ENCODE results near the gene IMP4. TPM values are rescaled to one million over a fixed set of nuclear protein-coding genes. Genes with fewer than 3 reads are reported as not detected.

Gene IMP4
- total and polyA plus RNA-seq, 2 of the 13 experiments (the other 11 are each of a cell fraction or from before 2014, with no cell fraction given) = 142 to 158 TPM

- peak; percentile 97 for TF ChIP-seq ARID4A (CRISPR knock-in tag; IDR thresholded peaks at IDR 0.05; ENCODE audit: borderline replicate concordance)
- TF ChIP-seq ZNF567 (CRISPR knock-in tag; IDR thresholded peaks at IDR 0.05; ENCODE audit: borderline replicate concordance) = peak; percentile 64
- TF ChIP-seq RFX5 (IDR thresholded peaks at IDR 0.05; ENCODE audit: low read depth, low read length) = no peak
- no peak for TF ChIP-seq SYNCRIP (IDR thresholded peaks at IDR 0.05; ENCODE audit: insufficient read depth, low read depth, low read length)
- TF ChIP-seq NFIB (CRISPR knock-in tag; IDR thresholded peaks at IDR 0.05; ENCODE audit: borderline replicate concordance) = no peak
- TF ChIP-seq ZNF724P (CRISPR knock-in tag; IDR thresholded peaks at IDR 0.05; ENCODE audit: borderline replicate concordance) = peak; percentile 55; the same call in 1 of the 2 replicates
- no peak; the same call in 1 of the 2 replicates for TF ChIP-seq MYNN (CRISPR knock-in tag; IDR thresholded peaks at IDR 0.05; ENCODE audit: low read depth)
- peak; percentile 86 for TF ChIP-seq MNT (IDR thresholded peaks at IDR 0.05)
- TF ChIP-seq RFXAP (CRISPR knock-in tag; IDR thresholded peaks at IDR 0.05; ENCODE audit: borderline replicate concordance) = no peak
- 0 out of 2 replicates have a peak, but pooled peaks have one; percentile 35 for TF ChIP-seq ZNF367 (CRISPR knock-in tag; IDR thresholded peaks at IDR 0.05; ENCODE audit: borderline replicate concordance)
- TF ChIP-seq TCF7L2 (IDR thresholded peaks at IDR 0.05; ENCODE audit: low read depth, low read length) = no peak
- peak; percentile 10 for TF ChIP-seq SKI (IDR thresholded peaks at IDR 0.05; ENCODE audit: partially characterized antibody)
- no peak for TF ChIP-seq ZNF362 (CRISPR knock-in tag; IDR thresholded peaks at IDR 0.05; ENCODE audit: borderline replicate concordance)
- peak; percentile 36; the same call in 1 of the 2 replicates for TF ChIP-seq NFE2 (CRISPR knock-in tag; IDR thresholded peaks at IDR 0.05)
- no peak for TF ChIP-seq ZEB1 (IDR thresholded peaks at IDR 0.05; ENCODE audit: insufficient replicate concordance, low read depth)
- TF ChIP-seq TOE1 (CRISPR knock-in tag; IDR thresholded peaks at IDR 0.05) = no peak; the same call in 1 of the 2 replicates
- no peak for TF ChIP-seq ZNF577 (CRISPR knock-in tag; IDR thresholded peaks at IDR 0.05; ENCODE audit: borderline replicate concordance, low read depth)
- TF ChIP-seq ZUFSP (CRISPR knock-in tag; IDR thresholded peaks at IDR 0.05; ENCODE audit: borderline replicate concordance) = no peak
- TF ChIP-seq E2F5 (CRISPR knock-in tag; conservative IDR thresholded peaks at IDR 0.05) = 0 out of 2 replicates have a peak, but pooled peaks have one; percentile 9
These were observed at the start of gene IMP4 (continued) for GRCh38 chr2:130342533-130343275.
